H1 (cell line): ENCODE measurements around the gene SLC26A4. TPM values are rescaled to one million over a fixed set of nuclear protein-coding genes. Genes with fewer than 3 reads are reported as not detected.

Experiments used
- CBX8 ChIP-seq: fragments of 300-800, 300-1000 bp; sonication (generic); IDR thresholded peaks from 2 replicates; pipeline ENCODE4 v1.7.1; 2016; ENCODE audit warnings: low read depth, low read length, borderline replicate concordance
- HDAC2 ChIP-seq, 2 experiments: fragments of 300-600 bp in 1 of 2; sonication (generic) in 1 of 2; IDR thresholded peaks; 2 replicates each; pipeline ENCODE4 v1.6.1; 2011 to 2012; ENCODE audit warnings: low read depth in 2 of 2, low read length in 2 of 2, mild to moderate bottlenecking in 2 of 2, moderate library complexity in 2 of 2, borderline replicate concordance in 1 of 2, inconsistent platforms in 1 of 2
- KDM1A ChIP-seq: fragments of 200-600, 300-600 bp; sonication (generic); IDR thresholded peaks from 2 replicates; pipeline ENCODE4 v1.7.1; 2016; ENCODE audit warnings: mild to moderate bottlenecking, low read length, borderline replicate concordance
- polyA plus RNA-seq, 7 experiments: library from polyadenylated mRNA; depleted of rRNA in 3 of 7; stranded (reverse) in 5 of 7; unstranded in 2 of 7; fragments of >200 nt in 5 of 7; fragments of 200-250 nt in 2 of 7; gene quantifications; 1 replicate in 5 of 7; 2 replicates in 1 of 7; 4 replicates in 1 of 7; pipeline versions ENCODE4 v1.2.1 to v1.2.3, GENCODE V29; 2011 to 2013; ENCODE audit warnings: missing spikeins in 2 of 7, mixed read lengths in 2 of 7
- total RNA-seq: library from RNA; stranded (reverse); fragmentation: NEBNext Ultra II Directional; extraction: Animal tissue kit (Norgen Biotek cat#: 25700); gene quantifications from 2 replicates; pipeline ENCODE4 v1.2.1, GENCODE V29; 2021
- TF ChIP-seq, protein P1 (sequence below): IDR thresholded peaks from 2 replicates; pipeline ENCODE4 v1.6.1; 2011; ENCODE audit warnings: low read depth, mild to moderate bottlenecking, low read length; ENCODE audit not compliant: insufficient read depth

SLC26A4 gene
- total and polyA plus RNA-seq, 2 of the 8 experiments (the other 6 are each of a cell fraction or from before 2014, with no cell fraction given) = 0.11 to 0.35 TPM

DNA sequence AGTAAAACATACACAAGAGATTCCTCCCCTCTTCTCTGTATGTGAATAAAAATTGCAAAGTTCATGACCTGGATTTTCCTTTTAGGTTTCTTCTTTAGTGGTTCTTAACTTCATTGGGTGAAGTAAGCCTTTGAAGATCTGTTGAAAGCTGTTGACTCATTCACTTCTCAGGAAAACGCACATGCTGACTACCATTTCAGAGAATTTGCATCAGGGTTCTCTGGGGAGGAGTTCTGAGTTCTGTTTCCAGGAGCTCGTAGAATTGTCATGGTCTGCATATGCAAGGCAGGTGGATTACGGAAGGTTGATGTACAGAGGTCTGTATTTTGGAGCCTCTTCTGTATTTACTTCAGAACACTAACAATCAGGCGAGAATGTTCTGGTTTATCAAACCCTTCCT is 962 bp upstream of the SLC26A4 start (continued):
- TF ChIP-seq KDM1A = no peak
- TF ChIP-seq CBX8 = no peak
- no peak for TF ChIP-seq HDAC2 (IDR thresholded peaks at IDR 0.05; ENCODE audit: borderline replicate concordance in 1 of 2, low read depth in 2 of 2, low read length in 2 of 2)
- TF ChIP-seq, protein P1, sequence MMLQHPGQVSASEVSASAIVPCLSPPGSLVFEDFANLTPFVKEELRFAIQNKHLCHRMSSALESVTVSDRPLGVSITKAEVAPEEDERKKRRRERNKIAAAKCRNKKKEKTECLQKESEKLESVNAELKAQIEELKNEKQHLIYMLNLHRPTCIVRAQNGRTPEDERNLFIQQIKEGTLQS = no peak
